T follicular helper cell (primary cell): Measurements from ENCODE around the gene COL12A1.

Source experiments
- DNase-seq: peaks from one replicate; pipeline ENCODE4 v3.0.0-alpha.2; 2020; ENCODE audit warnings: low read depth

COL12A1 gene

GRCh38 chr6:75096966-75097365, 108.9 kb downstream of the COL12A1 start:
- DNase-seq, result no peak

- no peak for DNase-seq
These were observed 111.1 kb downstream of the COL12A1 start for GRCh38 chr6:75094614-75095200.

GRCh38 chr6:75091467-75092190, 114.2 kb downstream of the COL12A1 start:
- no peak for DNase-seq

- DNase-seq, result no peak
These were observed 115.3 kb downstream of the COL12A1 start for GRCh38 chr6:75090576-75090975.

GRCh38 chr6:75089921-75090320, 115.9 kb downstream of the COL12A1 start:
- no peak for DNase-seq

GRCh38 chr6:75089151-75089897, 116.5 kb downstream of the COL12A1 start:
- no peak for DNase-seq

GRCh38 chr6:75085931-75086635, 119.8 kb downstream of the COL12A1 start:
- DNase-seq, result no peak

GRCh38 chr6:75084872-75085381, 120.9 kb downstream of the COL12A1 start:
- no peak for DNase-seq

- DNase-seq, result no peak
These were observed 121.8 kb downstream of the COL12A1 start for GRCh38 chr6:75084018-75084417.

GRCh38 chr6:75081921-75082320, 123.9 kb downstream of the COL12A1 start:
- no peak for DNase-seq

- DNase-seq, result no peak
These were observed 124.8 kb downstream of the COL12A1 start for GRCh38 chr6:75081047-75081446.

- no peak for DNase-seq
These were observed 126.3 kb downstream of the COL12A1 start for GRCh38 chr6:75079589-75079988.

GRCh38 chr6:75077701-75078100, 128.2 kb downstream of the COL12A1 start:
- DNase-seq, result no peak

GRCh38 chr6:75076009-75076408, 129.8 kb downstream of the COL12A1 start:
- DNase-seq, result no peak

GRCh38 chr6:75070244-75070643, 135.6 kb downstream of the COL12A1 start:
- DNase-seq, result no peak

- no peak for DNase-seq
These were observed 140.3 kb downstream of the COL12A1 start for GRCh38 chr6:75065523-75065922.

GRCh38 chr6:75052491-75052890, 153.4 kb downstream of the COL12A1 start:
- no peak for DNase-seq

- no peak for DNase-seq
These were observed 156.5 kb downstream of the COL12A1 start for GRCh38 chr6:75049308-75049707.

GRCh38 chr6:75044846-75045245, 161.0 kb downstream of the COL12A1 start:
- no peak for DNase-seq

GRCh38 chr6:75041381-75041780, 164.5 kb downstream of the COL12A1 start:
- DNase-seq, result no peak
